Mesodermal cell (in vitro differentiated cells): ENCODE data around the gene ZFAND6.
"Not testable (repeated sequence)": the region's sequence is repeated elsewhere in the genome, so short reads cannot be mapped to it uniquely, and the experiment has no call there.

Source experiments
- H3K27ac ChIP-seq: 2 replicates; pipeline ENCODE4 v1.7.0; 2013; ENCODE audit warnings: mild to moderate bottlenecking, low read depth, low read length, moderate library complexity; ENCODE audit not compliant: severe bottlenecking
- H3K36me3 ChIP-seq: 2 replicates; pipeline ENCODE4 v1.7.1; 2013; ENCODE audit warnings: mild to moderate bottlenecking, low read length, moderate library complexity; ENCODE audit not compliant: control insufficient read depth, insufficient read depth
- H3K4me1 ChIP-seq: one replicate; pipeline ENCODE4 v1.7.1; 2013; ENCODE audit warnings: mild to moderate bottlenecking, low read length; ENCODE audit not compliant: insufficient read depth, control insufficient read depth, poor library complexity, severe bottlenecking
- H3K4me3 ChIP-seq: 2 replicates; pipeline ENCODE4 v1.7.0; 2013; ENCODE audit warnings: low read length, control low read depth, mild to moderate bottlenecking; ENCODE audit not compliant: insufficient read depth, poor library complexity, severe bottlenecking; ENCODE audit errors: extremely low read depth
- H3K9me3 ChIP-seq: 2 replicates; pipeline ENCODE4 v1.7.1; 2013; ENCODE audit warnings: mild to moderate bottlenecking, low read length, moderate library complexity; ENCODE audit not compliant: control insufficient read depth
- WGBS, 2 experiments: methylation state at CpG; one replicate each; pipeline ENCODE4 v1.1.5; 2013; ENCODE audit warnings: missing lambda C conversion rate in 2 of 2; ENCODE audit not compliant: insufficient coverage in 2 of 2; 5-methylcytosine and 5-hydroxymethylcytosine counted together

Gene ZFAND6

GRCh38 chr15:80098341-80098740 is 38.9 kb downstream of the ZFAND6 start:
- Histone ChIP-seq H3K4me3 (no peak overlapping the region), H3K4me1 (no peaks in the 10 kb centered on the region), H3K9me3 (no peaks in the 10 kb centered on the region), H3K27ac (no peak overlapping the region), H3K36me3 (peaks cover 5% of the 10 kb centered on the region)
- no CpG with 5 or more reads among the region's 1 CpG for WGBS, 2 experiments

GRCh38 chr15:80099241-80099640 is 39.8 kb downstream of the ZFAND6 start:
- Histone ChIP-seq H3K27ac (no peak overlapping the region), H3K9me3 (no peaks in the 10 kb centered on the region), H3K4me3 (no peak overlapping the region), H3K4me1 (no peaks in the 10 kb centered on the region), H3K36me3 (peaks cover 5% of the 10 kb centered on the region)
- WGBS, 2 experiments = 100% methylated on average over 1 of the region's 3 CpGs; no CpG with 5 or more reads in 1 of the 2 experiments

DNA sequence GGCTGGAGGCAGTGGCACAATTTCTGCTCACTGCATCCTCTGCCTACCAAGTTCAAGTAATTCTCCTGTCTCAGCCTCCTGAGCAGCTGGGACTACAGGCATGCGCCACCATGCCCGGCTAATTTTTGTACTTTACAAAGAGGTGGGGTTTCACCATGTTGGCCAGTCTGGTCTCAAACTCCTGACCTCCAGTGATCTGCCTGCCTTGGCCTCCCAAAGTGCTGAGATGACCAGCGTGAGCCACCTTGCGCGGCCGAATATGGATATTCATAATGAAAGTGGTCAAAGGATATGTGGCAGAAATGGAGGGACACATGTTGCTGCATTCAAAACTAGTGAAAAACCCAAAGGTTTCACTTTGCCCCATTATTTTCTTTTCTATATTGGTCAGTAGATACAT is 40.2 kb downstream of the ZFAND6 start:
- not testable (repeated sequence) for H3K36me3 ChIP-seq, H3K9me3 ChIP-seq, H3K4me1 ChIP-seq, H3K4me3 ChIP-seq, H3K27ac ChIP-seq
- 84 to 88% methylated on average over 2 to 6 of the region's 6 CpGs for WGBS, 2 experiments

- peaks cover 5% of the 10 kb centered on the region for H3K36me3 ChIP-seq
- H3K4me3 ChIP-seq = no peak overlapping the region
- no peak overlapping the region for H3K27ac ChIP-seq
- no peaks in the 10 kb centered on the region for H3K4me1 ChIP-seq
- H3K9me3 ChIP-seq = no peaks in the 10 kb centered on the region
Observed at GRCh38 chr15:80100247-80100646, 40.8 kb downstream of the ZFAND6 start.

- Histone ChIP-seq H3K9me3 (no peaks in the 10 kb centered on the region), H3K4me3 (no peak overlapping the region), H3K27ac (no peak overlapping the region), H3K36me3 (no peaks in the 10 kb centered on the region), H3K4me1 (no peaks in the 10 kb centered on the region)
- WGBS, 2 experiments = 93% methylated on average over 2 of the region's 3 CpGs; no CpG with 5 or more reads in 1 of the 2 experiments
Observed at GRCh38 chr15:80105193-80105592, 45.7 kb downstream of the ZFAND6 start.

GRCh38 chr15:80105595-80105994 is 46.1 kb downstream of the ZFAND6 start:
- Histone ChIP-seq H3K9me3 (no peaks in the 10 kb centered on the region), H3K36me3 (no peaks in the 10 kb centered on the region), H3K4me1 (no peaks in the 10 kb centered on the region), H3K27ac (no peak overlapping the region), H3K4me3 (no peak overlapping the region)
- WGBS, 2 experiments = no CpG with 5 or more reads among the region's 1 CpG

DNA sequence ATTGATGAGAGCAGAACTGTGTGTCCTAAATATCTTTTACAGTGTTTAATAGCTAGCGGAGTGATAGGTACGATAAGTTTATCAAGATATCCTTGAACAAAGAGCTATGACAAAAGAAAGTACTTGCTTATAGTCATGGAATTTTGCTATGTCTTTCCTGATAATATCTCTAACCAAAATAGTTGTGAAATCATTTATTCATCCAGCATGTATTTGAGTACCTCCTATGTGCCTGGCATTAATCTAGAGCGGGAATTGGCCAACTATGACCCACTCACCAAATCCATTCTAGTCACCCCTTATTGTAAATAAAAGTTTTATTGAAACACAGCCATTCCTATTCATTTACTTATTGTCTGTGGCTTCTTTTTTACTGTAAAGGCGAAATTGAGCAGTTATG is 46.6 kb downstream of the ZFAND6 start:
- H3K4me3 ChIP-seq = no peak overlapping the region
- H3K4me1 ChIP-seq = no peaks in the 10 kb centered on the region
- 100% methylated on average over 2 of the region's 4 CpGs; no CpG with 5 or more reads in 1 of the 2 experiments for WGBS, 2 experiments
- no peaks in the 10 kb centered on the region for H3K9me3 ChIP-seq
- no peak overlapping the region for H3K27ac ChIP-seq
- H3K36me3 ChIP-seq = no peaks in the 10 kb centered on the region

DNA sequence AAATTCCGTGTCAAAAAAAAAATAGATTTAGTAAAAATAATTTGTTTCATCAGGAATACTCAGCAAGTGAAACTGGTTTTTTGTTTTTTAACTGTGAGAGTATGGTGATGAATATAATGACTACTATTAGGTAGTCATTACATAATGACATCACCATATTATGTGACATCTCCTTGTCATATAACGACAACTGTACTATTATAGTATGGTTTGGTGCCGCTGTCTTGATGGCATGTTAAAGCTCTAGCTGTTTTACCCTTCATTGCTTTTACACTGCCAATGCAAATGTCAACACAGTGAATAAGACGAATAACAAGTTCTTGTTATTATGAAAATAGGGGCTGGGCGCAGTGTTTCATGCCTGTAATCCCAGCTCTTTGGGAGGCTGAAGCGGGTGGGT is 47.7 kb downstream of the ZFAND6 start:
- H3K27ac ChIP-seq = no peak overlapping the region
- WGBS, 2 experiments = 86 to 97% methylated on average over 2 to 3 of the region's 6 CpGs
- no peaks in the 10 kb centered on the region for H3K4me1 ChIP-seq

DNA sequence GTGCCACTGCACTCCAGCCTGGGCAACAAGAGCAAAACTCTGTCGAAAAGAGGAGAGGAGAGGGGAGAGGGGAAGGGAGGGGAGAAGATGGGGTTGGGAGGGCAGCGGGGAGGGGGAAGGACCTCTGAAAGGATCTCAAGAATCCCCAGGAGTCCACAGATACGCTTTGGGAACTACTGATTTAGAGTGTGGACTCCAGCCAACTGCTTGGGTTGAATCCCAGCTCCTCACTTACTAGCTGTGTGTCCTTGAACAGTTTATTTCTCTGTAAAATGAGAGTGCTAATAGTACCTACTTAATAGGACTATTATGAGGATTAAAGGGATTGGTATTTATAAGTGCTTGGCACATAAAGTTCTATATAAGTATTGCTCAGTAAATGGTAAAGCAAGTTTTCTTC is 48.3 kb downstream of the ZFAND6 start:
- no peaks in the 10 kb centered on the region for H3K9me3 ChIP-seq
- H3K36me3 ChIP-seq = no peaks in the 10 kb centered on the region
- 86% methylated on average over 1 of the region's 3 CpGs; no CpG with 5 or more reads in 1 of the 2 experiments for WGBS, 2 experiments
- H3K27ac ChIP-seq = no peak overlapping the region
- no peak overlapping the region for H3K4me3 ChIP-seq
- H3K4me1 ChIP-seq = no peaks in the 10 kb centered on the region

More for the DNA sequence above, 47.7 kb downstream of the ZFAND6 start:
- no peaks in the 10 kb centered on the region for H3K36me3 ChIP-seq
- no peak overlapping the region for H3K4me3 ChIP-seq
- H3K9me3 ChIP-seq = no peaks in the 10 kb centered on the region

GRCh38 chr15:80109388-80109787 is 49.9 kb downstream of the ZFAND6 start:
- H3K4me3 ChIP-seq = no peak overlapping the region
- H3K36me3 ChIP-seq = no peaks in the 10 kb centered on the region
- WGBS, 2 experiments = 82 to 85% methylated on average over 2 of the region's 3 CpGs
- H3K9me3 ChIP-seq = no peaks in the 10 kb centered on the region
- no peak overlapping the region for H3K27ac ChIP-seq
- no peaks in the 10 kb centered on the region for H3K4me1 ChIP-seq

- H3K36me3 ChIP-seq = no peaks in the 10 kb centered on the region
- H3K9me3 ChIP-seq = no peaks in the 10 kb centered on the region
- peaks cover 6% of the 10 kb centered on the region for H3K4me1 ChIP-seq
- H3K27ac ChIP-seq = no peak overlapping the region
- no peak overlapping the region for H3K4me3 ChIP-seq
Observed at GRCh38 chr15:80110920-80111319, 51.4 kb downstream of the ZFAND6 start.

DNA sequence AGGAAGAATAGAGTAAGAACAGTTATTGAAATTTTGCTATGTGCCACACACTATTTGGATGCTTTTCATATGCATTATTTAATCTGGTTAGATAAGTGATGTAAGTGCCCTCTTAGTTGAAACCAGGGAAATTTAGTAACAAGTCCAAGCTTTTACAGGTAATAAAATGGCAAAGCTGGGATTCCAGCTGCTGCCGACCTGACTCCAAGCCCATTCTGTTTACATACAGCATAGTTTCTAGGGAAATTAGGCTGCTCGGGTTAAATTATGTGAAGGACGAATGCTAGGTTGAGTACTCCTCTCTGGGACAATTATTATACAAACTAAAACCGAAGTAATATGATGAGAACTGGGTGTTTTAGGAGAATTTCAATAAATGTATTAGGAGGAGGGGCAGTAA is 54.6 kb downstream of the ZFAND6 start:
- 76% methylated on average over 4 of the region's 4 CpGs; no CpG with 5 or more reads in 1 of the 2 experiments for WGBS, 2 experiments
- no peak overlapping the region for H3K4me3 ChIP-seq
- H3K36me3 ChIP-seq = no peaks in the 10 kb centered on the region
- no peaks in the 10 kb centered on the region for H3K9me3 ChIP-seq
- H3K27ac ChIP-seq = no peak overlapping the region
- H3K4me1 ChIP-seq = peaks cover 6% of the 10 kb centered on the region
